Type B pancreatic cell (in vitro differentiated cells): ENCODE results near the gene PRKCB. TPM values are rescaled to one million over a fixed set of nuclear protein-coding genes. Genes with fewer than 3 reads are reported as not detected.

ENCODE experiments used
- DNase-seq: peaks from one replicate; pipeline ENCODE4 v3.0.0; 2021; ENCODE audit warnings: mixed read lengths; ENCODE audit not compliant: unreplicated experiment; ENCODE audit errors: extremely low spot score
- H3K27ac Mint-ChIP-seq: 2 replicates; pipeline ENCODE4 v1.8.0; 2021; ENCODE audit warnings: mild to moderate bottlenecking, mixed read lengths
- H3K27me3 Mint-ChIP-seq: 2 replicates; pipeline ENCODE4 v1.8.0; 2021; ENCODE audit warnings: mixed read lengths
- H3K36me3 Mint-ChIP-seq: 2 replicates; pipeline ENCODE4 v1.8.0; 2021; ENCODE audit warnings: mixed read lengths
- H3K4me1 Mint-ChIP-seq: one replicate; pipeline ENCODE4 v1.8.0; 2021; ENCODE audit warnings: mixed read lengths; ENCODE audit not compliant: unreplicated experiment
- H3K4me3 Mint-ChIP-seq: 2 replicates; pipeline ENCODE4 v1.8.0; 2021; ENCODE audit warnings: mild to moderate bottlenecking, mixed read lengths
- H3K9me3 Mint-ChIP-seq: 2 replicates; pipeline ENCODE4 v1.8.0; 2021; ENCODE audit warnings: mixed read lengths
- total RNA-seq: library from RNA; stranded (reverse); gene quantifications from 2 replicates; pipeline ENCODE4 v1.2.1, GENCODE V29; 2021; ENCODE audit warnings: low replicate concordance
- TF ChIP-seq, protein P1 (sequence below): fragments of 200-600 bp; sonication (generic); conservative IDR thresholded peaks from 2 replicates; pipeline ENCODE4 v1.5.0; 2021; ENCODE audit warnings: antibody characterized with exemption, mild to moderate bottlenecking

The PRKCB gene
- total RNA-seq, 1 donor from 2014 or later, result 10.2 TPM

DNA sequence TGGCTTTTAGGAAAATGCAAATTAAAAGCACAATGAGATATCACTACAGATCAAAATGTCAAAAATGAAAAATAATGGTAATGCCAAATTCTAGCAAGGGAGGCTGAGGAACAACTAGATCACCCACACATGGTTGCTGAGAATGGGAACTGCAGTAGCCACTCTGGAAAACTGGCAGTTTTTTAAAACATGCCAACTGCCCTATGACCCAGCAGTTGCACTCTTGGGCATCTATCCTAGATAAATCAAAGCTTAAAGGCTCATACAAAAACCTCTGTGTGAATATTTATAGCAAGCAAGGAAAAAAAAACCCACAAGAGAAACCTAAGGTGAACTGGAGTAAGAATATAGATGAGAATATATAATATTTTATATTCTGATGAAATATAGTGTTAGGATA lies 104.3 kb downstream of the PRKCB start:
- no peak overlapping the region for H3K4me3 Mint-ChIP-seq
- no peaks in the 10 kb centered on the region for H3K36me3 Mint-ChIP-seq
- DNase-seq, result no peak
- TF ChIP-seq, protein P1, sequence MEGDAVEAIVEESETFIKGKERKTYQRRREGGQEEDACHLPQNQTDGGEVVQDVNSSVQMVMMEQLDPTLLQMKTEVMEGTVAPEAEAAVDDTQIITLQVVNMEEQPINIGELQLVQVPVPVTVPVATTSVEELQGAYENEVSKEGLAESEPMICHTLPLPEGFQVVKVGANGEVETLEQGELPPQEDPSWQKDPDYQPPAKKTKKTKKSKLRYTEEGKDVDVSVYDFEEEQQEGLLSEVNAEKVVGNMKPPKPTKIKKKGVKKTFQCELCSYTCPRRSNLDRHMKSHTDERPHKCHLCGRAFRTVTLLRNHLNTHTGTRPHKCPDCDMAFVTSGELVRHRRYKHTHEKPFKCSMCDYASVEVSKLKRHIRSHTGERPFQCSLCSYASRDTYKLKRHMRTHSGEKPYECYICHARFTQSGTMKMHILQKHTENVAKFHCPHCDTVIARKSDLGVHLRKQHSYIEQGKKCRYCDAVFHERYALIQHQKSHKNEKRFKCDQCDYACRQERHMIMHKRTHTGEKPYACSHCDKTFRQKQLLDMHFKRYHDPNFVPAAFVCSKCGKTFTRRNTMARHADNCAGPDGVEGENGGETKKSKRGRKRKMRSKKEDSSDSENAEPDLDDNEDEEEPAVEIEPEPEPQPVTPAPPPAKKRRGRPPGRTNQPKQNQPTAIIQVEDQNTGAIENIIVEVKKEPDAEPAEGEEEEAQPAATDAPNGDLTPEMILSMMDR, result no peak
- no peaks in the 10 kb centered on the region for H3K9me3 Mint-ChIP-seq
- H3K27me3 Mint-ChIP-seq, result peaks cover 56% of the 10 kb centered on the region
- H3K4me1 Mint-ChIP-seq, result no peaks in the 10 kb centered on the region
- H3K27ac Mint-ChIP-seq, result no peak overlapping the region

DNA sequence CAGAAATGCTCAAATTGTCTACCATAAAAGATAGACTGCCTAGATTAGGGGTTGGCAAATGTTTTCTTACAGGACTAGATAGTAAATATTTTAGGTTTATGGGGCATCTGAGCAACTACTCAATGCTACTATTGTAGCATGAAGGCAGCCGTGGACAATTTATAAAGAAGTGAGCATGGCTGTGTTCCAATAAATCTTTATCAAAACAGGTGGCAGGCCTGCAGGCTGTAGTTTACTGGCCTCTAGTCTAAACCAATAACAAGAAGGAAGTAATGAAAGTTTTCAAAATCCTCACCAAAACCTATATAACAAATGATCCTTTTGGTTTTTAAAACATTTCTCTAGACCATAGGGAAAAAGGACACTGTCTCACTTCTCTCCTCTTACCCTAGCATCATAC lies 105.2 kb downstream of the PRKCB start:
- Mint-ChIP-seq H3K27me3 (peaks cover 53% of the 10 kb centered on the region), H3K4me3 (no peak overlapping the region), H3K9me3 (no peaks in the 10 kb centered on the region), H3K4me1 (no peaks in the 10 kb centered on the region), H3K27ac (no peak overlapping the region), H3K36me3 (no peaks in the 10 kb centered on the region)
- TF ChIP-seq, protein P1, result no peak
- no peak for DNase-seq

DNA sequence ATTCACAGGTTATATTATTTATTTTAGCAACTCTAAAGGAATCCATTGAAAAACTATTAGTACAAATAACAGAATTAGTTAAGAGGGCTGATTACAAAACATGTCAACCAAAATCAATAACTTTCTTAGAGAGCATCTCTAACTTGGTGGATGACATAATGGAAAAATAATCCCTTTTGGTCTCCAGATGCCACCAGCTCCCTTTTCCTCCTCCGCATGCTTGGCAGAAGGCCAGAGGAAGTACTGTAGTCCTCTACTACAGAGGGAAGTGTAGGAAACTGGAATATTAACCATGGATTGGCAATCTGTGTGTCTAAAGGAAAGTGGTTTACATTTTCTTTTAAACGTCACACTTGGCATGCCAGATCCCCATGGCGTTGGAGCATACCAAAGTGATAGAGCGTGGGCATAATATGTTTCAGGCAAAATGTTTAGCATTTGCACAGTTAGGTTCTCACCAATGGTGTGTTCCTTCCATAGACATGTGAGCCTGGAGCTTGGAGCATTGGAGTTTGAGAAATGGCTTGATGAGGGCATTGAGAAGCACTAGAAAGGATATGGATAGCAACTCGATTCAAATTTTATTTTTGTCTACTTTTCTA lies 106.3 kb downstream of the PRKCB start:
- H3K9me3 Mint-ChIP-seq, result no peaks in the 10 kb centered on the region
- no peak overlapping the region for H3K27ac Mint-ChIP-seq
- no peak for DNase-seq
- no peaks in the 10 kb centered on the region for H3K4me1 Mint-ChIP-seq
- H3K4me3 Mint-ChIP-seq, result no peak overlapping the region
- H3K36me3 Mint-ChIP-seq, result no peaks in the 10 kb centered on the region
- TF ChIP-seq, protein P1, result no peak
- peaks cover 53% of the 10 kb centered on the region for H3K27me3 Mint-ChIP-seq

DNA sequence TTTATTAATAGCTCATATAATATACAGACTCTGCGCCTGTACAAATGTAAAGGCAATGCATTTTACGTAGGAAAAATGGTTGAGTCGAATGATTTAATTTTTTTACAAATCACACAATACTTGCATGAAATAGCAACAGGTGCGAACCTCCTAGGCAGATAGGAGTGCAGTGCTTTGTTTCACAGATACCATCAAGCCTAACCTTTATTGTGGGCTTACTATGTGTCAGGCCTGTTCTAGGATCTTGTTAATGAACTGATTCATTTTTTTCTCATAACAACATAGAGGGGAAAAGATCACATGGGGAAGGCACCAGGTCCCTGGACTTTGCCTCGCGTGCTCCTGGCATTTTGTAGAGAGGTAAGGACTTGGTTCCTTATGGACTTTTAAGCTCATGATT lies 107.8 kb downstream of the PRKCB start:
- Mint-ChIP-seq H3K9me3 (no peaks in the 10 kb centered on the region), H3K4me3 (no peak overlapping the region), H3K36me3 (no peaks in the 10 kb centered on the region), H3K27me3 (peaks cover 43% of the 10 kb centered on the region), H3K27ac (no peak overlapping the region), H3K4me1 (no peaks in the 10 kb centered on the region)
- DNase-seq, result no peak
- TF ChIP-seq, protein P1, result no peak

DNA sequence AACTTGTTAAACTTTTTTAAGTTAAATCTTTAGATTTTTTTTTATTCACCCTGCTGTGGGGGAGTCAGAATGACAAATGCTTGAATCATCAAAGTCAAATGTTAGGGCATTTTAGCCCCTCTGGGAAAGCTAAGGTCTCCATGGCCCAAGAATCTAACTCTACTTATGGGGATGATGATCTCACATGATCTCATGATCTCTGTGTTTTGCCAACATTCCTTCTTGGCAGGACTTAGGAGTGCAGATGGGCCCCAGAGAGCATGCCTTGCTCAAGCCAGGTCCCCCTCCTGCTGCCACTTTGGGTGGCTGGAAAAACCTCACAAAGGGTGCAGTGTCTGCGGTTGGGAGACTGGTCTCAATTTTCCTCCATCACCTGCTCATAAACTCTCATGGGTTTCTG lies 108.6 kb downstream of the PRKCB start:
- Mint-ChIP-seq H3K27ac (no peak overlapping the region), H3K4me1 (no peaks in the 10 kb centered on the region), H3K4me3 (no peak overlapping the region), H3K36me3 (no peaks in the 10 kb centered on the region), H3K9me3 (no peaks in the 10 kb centered on the region), H3K27me3 (peaks cover 40% of the 10 kb centered on the region)
- TF ChIP-seq, protein P1, result no peak
- DNase-seq, result no peak

DNA sequence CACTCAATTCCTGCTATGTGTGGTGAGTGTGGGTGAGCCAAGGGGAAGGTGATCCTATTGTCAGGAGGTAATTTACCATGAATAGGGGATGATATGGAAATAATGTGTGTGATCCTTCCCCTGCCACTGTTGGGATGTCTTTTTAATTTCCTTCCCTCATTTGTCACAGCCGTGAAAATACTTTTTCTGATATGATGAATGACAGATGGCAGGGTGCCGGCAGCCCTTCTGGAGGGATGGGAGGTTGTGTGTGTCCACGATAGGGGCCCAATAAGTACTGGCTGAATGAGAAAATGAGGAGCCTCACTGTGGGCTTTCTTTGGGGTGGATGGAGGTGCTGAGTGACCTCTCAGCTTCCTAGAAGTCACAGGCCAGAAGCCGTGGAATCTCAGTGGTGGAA lies 109.5 kb downstream of the PRKCB start:
- TF ChIP-seq, protein P1, result no peak
- H3K27ac Mint-ChIP-seq, result no peak overlapping the region
- no peaks in the 10 kb centered on the region for H3K4me1 Mint-ChIP-seq
- no peak for DNase-seq
- H3K9me3 Mint-ChIP-seq, result no peaks in the 10 kb centered on the region
- no peak overlapping the region for H3K4me3 Mint-ChIP-seq
- H3K36me3 Mint-ChIP-seq, result no peaks in the 10 kb centered on the region
- H3K27me3 Mint-ChIP-seq, result peaks cover 33% of the 10 kb centered on the region
